GM18858 (cell line): Measurements from ENCODE around the gene RABGAP1.

Source experiments
- ATAC-seq: cut with Tn5 transposase; IDR thresholded peaks from one replicate; pipeline ENCODE4 v1.9.1; 2021; ENCODE audit not compliant: unreplicated experiment

The RABGAP1 gene

GRCh38 chr9:123150708-123151503 lies 210.1 kb downstream of the RABGAP1 start:
- ATAC-seq = no peak
